Motor neuron (in vitro differentiated cells): ENCODE data around the gene PCSK2. TPM values are rescaled to one million over a fixed set of nuclear protein-coding genes. Genes with fewer than 3 reads are reported as not detected.

Source experiments
- ATAC-seq, 8 experiments: fragments of 200-7000 bp; cut with Tn5 transposase; replicated peaks in 6 of 8; 2 replicates each; pipeline ENCODE4 v1.8.0; 2021; ENCODE audit warnings: mild to moderate bottlenecking in 8 of 8, moderate library complexity in 8 of 8
- H3K27ac ChIP-seq, 2 donors: fragments of 250-450 bp; sonication (Bioruptor Pico); 2 replicates each; pipeline ENCODE4 v1.9.0; 2021; ENCODE audit warnings: antibody characterized with exemption in 2 of 2, mild to moderate bottlenecking in 2 of 2, moderate library complexity in 1 of 2
- H3K4me1 ChIP-seq, 2 donors: fragments of 250-450 bp; sonication (Bioruptor Pico); replicated peaks in 1 of 2; 2 replicates each; pipeline ENCODE4 v1.6.1; 2021; ENCODE audit warnings: antibody characterized with exemption in 2 of 2, mild to moderate bottlenecking in 2 of 2, moderate library complexity in 1 of 2
- H3K4me3 ChIP-seq, 5 donors: fragments of 250-450 bp; sonication (Bioruptor Pico); 2 replicates each; pipeline ENCODE4 v1.9.0; 2021; ENCODE audit warnings: antibody characterized with exemption in 5 of 5, mild to moderate bottlenecking in 5 of 5, moderate library complexity in 4 of 5
- WGBS, 10 experiments: fragments of 450-650 bp; shearing (Covaris generic); methylation state at CpG; one replicate each; pipeline ENCODE4 v1.0.0; 2022; 5-methylcytosine and 5-hydroxymethylcytosine counted together
- in situ Hi-C, 9 experiments: fragments of 400-800 bp; cut with MboI; loops; one replicate each; pipeline ENCODE4 v1.15.0; 2021; ENCODE audit warnings: low sequenced_read_pairs in 9 of 9, low pct_unique_long_range_greater_than_20kb in 2 of 9; ENCODE audit not compliant: unreplicated experiment in 9 of 9
- total RNA-seq, 8 experiments: library from RNA; unstranded; fragments of 300-600 nt; gene quantifications; 2 replicates each; pipeline versions ENCODE4 v1.2.3 to v1.2.4, GENCODE V29; 2022

Gene PCSK2
- total RNA-seq, 8 experiments from 2014 or later, result 0.21 to 27.0 (median 7.1) TPM; not detected in 1

DNA sequence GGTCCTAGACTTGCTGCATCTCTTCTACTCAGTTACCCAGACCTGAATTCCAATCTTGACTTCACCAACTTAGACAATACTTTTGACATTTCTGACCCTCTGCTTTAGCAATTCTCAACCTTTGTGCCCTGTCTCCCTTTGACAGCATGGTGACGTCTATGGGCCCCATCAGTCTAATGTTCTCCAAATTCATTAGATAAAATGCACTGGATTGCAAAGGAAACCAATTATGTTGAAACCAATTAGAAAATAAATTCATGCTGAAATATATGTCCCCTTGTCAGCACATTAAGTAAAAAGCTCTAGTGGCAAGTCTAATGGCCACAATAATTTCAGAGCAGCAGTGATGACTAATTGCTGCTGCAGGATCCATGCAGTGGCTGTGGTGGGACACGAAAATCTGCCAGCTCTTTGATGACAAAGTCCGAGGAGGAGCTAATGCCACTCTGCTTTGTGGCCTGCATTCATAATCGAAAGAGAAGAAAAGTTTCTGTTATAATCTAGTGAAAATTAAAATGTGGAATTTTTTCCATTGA is 240.3 kb downstream of the PCSK2 start:
- WGBS, 10 experiments, result 24 to 100% (median 66%) methylated on average over 1 to 4 of the region's 4 CpGs; no CpG with 5 or more reads in 2 of the 10 experiments
- H3K4me1 ChIP-seq, result no peaks in the 10 kb centered on the region
- no peak overlapping the region for H3K4me3 ChIP-seq
- in situ Hi-C loops, result no loop called here
- peak in 3 of 8 experiments; percentile 87 to 94 (median 93) for ATAC-seq
- no peak overlapping the region for H3K27ac ChIP-seq

DNA sequence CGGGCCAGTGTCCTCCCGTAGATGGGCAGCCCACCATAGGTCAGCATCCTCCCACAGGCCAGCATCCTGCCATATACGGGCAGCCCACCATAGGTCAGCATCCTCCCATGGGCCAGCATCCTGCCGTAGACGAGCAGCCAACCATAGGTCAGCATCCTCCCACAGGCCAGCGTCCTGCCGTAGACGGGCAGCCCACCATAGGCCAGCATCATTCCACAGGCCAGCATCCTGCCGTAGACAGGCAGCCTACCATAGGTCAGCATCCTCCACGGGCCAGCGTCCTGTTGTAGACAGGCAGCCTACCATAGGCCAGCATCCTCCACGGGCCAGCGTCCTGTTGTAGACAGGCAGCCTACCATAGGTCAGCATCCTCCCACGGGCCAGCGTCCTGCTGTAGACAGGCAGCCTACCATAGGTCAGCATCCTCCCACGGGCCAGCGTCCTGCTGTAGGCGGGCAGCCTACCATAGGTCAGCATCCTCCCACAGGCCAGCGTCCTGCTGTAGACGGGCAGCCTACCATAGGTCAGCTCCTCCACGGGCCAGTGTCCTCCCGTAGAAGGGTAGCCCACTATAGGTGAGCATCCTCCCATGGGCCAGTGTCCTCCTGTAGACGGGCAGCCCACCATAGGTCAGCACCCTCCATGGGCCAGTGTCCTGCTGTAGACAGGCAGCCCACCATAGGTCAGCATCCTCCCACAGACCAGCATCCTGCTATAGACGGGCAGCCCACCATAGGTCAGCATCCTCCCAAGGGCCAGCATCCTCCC is 241.4 kb downstream of the PCSK2 start:
- in situ Hi-C loops, result no loop called here
- ATAC-seq, result no peak
- Histone ChIP-seq H3K4me1 (no peaks in the 10 kb centered on the region), H3K27ac (no peak overlapping the region), H3K4me3 (no peak overlapping the region)
- 20 to 100% (median 80%) methylated on average over 1 to 12 of the region's 24 CpGs; no CpG with 5 or more reads in 5 of the 10 experiments for WGBS, 10 experiments

DNA sequence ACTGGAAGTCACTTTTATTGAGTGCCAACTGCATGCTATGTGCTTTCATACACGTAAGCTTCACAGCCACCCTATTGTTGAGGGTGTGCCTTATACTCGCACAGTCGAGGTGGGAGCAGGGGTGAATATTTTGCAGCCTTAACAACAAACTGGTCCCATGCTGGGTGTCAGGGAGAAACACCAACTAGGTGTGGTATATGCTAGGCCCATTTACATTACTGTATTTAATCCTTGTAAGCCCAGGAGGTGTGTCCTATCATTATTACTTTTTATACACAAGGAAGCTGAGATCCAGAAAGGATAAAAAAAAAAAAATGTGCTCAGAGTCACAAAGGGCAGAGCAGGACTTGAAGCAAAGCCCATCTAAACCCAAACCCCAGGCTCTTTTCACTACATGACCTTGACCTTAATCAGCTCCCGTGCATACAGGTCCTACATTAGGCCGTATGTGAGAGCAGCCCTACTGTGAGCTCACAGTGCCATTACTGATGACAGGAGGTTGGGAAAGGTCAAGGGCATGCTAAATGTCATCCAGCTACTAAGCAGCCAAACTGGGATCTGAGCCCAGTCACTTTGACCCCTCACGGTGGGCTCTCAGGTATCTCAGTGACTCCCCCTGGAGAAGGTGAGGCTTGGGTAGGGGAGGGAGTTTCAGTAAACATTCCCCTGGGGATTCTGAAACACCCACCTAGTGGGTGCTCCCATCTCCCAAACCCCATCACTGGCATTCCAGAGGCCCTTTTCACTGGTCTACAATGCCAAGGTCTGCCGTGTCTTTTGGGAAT is 242.6 kb downstream of the PCSK2 start:
- WGBS, 10 experiments, result 10 to 100% (median 76%) methylated on average over 1 to 5 of the region's 7 CpGs
- in situ Hi-C loops, result no loop called here
- ATAC-seq, result peak in 2 of 8 experiments; percentile 27 to 80
- no peaks in the 10 kb centered on the region for H3K4me1 ChIP-seq
- H3K4me3 ChIP-seq, result no peak overlapping the region
- H3K27ac ChIP-seq, result no peak overlapping the region

DNA sequence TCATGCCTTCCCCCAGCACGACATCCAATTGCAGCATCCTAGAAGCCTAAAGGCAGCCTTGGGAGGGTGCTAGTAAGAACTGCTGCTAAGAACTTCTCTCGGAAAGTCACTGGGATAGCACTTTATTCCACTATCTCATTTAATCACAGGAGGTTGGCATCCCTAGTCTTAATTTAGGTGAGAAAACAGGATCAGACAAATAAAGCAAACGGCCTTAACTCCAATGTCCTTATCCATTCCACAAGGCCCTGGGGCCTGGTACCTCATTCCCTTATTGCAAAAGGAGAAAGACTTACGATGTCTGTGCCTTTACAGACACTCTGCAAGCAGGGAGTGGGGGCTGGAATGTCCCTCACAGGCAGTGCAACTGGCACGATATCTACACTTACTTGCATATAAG is 243.7 kb downstream of the PCSK2 start:
- 17 to 100% (median 76%) methylated on average over 3 to 4 of the region's 5 CpGs; no CpG with 5 or more reads in 2 of the 10 experiments for WGBS, 10 experiments
- Histone ChIP-seq H3K27ac (no peak overlapping the region), H3K4me3 (no peak overlapping the region), H3K4me1 (no peaks in the 10 kb centered on the region)
- in situ Hi-C loops, result no loop called here
- ATAC-seq, result peak in 1 of 8 experiments; percentile 36

DNA sequence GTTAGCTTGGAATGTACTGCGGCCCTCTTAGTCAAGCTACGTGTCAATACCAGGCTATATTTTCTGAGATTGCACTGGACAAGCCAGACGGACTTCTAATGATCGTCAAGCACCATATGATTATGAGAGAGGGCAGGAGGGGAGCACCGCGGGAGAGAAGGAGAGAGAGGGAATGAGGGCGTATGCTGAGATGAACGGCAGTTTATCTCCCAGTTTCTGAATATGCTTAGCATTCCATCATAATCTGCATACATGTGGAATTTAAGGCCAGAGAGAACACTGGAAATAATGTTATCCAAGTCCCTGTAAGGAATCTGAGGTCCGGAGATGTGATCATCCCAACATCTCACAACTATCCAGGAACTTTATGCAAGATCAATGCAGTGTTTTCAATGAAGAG is 244.1 kb downstream of the PCSK2 start:
- H3K27ac ChIP-seq, result no peak overlapping the region
- H3K4me3 ChIP-seq, result no peak overlapping the region
- in situ Hi-C loops, result no loop called here
- WGBS, 10 experiments, result 20 to 90% (median 73%) methylated on average over 1 to 7 of the region's 9 CpGs; no CpG with 5 or more reads in 1 of the 10 experiments
- peak in 4 of 8 experiments; percentile 24 to 94 (median 67) for ATAC-seq
- H3K4me1 ChIP-seq, result no peaks in the 10 kb centered on the region

- peak in 1 of 8 experiments; percentile 23 for ATAC-seq
- Histone ChIP-seq H3K4me3 (no peak overlapping the region), H3K4me1 (no peaks in the 10 kb centered on the region), H3K27ac (no peak overlapping the region)
- WGBS, 10 experiments, result 40 to 89% (median 83%) methylated on average over 3 to 8 of the region's 10 CpGs; no CpG with 5 or more reads in 5 of the 10 experiments
- in situ Hi-C loops, result no loop called here
Measured at GRCh38 chr20:17471606-17472187, 244.9 kb downstream of the PCSK2 start.

- ATAC-seq, result no peak
- in situ Hi-C loops, result no loop called here
- no peak overlapping the region for H3K27ac ChIP-seq
- 8 to 100% (median 78%) methylated on average over 1 to 5 of the region's 6 CpGs; no CpG with 5 or more reads in 1 of the 10 experiments for WGBS, 10 experiments
- no peak overlapping the region for H3K4me3 ChIP-seq
- H3K4me1 ChIP-seq, result no peaks in the 10 kb centered on the region
Measured at GRCh38 chr20:17473659-17474058, 246.8 kb downstream of the PCSK2 start.

DNA sequence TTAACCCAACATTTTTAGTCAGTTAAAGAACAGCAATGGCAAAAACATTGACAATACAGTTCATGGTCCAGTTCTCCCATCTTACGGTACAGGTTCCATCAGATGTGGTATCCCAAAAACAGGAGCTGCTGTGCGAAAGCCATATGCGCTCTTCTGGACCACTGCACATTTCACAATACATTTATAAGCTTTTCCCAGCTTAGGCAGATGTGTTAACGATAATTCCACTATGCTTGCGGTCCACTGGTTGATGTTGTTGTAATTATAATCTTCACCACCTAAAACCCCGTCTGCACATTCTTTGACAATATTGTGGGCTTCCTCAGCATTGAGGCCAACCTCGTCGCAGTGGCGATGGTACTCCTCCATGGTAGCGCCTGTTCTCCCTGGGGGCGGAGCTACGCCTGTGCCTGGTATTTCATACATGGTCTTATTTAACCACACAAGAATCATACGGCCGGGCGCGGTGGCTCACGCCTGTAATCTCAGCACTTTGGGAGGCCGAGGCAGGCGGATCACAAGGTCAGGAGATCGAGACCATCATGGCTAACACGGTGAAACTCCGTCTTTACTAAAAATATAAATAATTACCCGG is 252.3 kb downstream of the PCSK2 start:
- no peaks in the 10 kb centered on the region for H3K4me1 ChIP-seq
- WGBS, 10 experiments, result 50 to 100% (median 93%) methylated on average over 1 to 17 of the region's 23 CpGs; no CpG with 5 or more reads in 1 of the 10 experiments
- in situ Hi-C loops, result no loop called here
- no peak for ATAC-seq
- no peak overlapping the region for H3K27ac ChIP-seq
- H3K4me3 ChIP-seq, result no peak overlapping the region

GRCh38 chr20:17480696-17481095 is 253.9 kb downstream of the PCSK2 start:
- in situ Hi-C loops, result no loop called here
- WGBS, 10 experiments, result 35 to 100% (median 92%) methylated on average over 1 to 7 of the region's 11 CpGs; no CpG with 5 or more reads in 4 of the 10 experiments
- Histone ChIP-seq H3K4me3 (no peak overlapping the region), H3K27ac (no peak overlapping the region), H3K4me1 (no peaks in the 10 kb centered on the region)
- no peak for ATAC-seq

GRCh38 chr20:17481661-17482060 is 254.8 kb downstream of the PCSK2 start:
- in situ Hi-C loops, result no loop called here
- no peak overlapping the region for H3K4me3 ChIP-seq
- ATAC-seq, result no peak
- WGBS, 10 experiments, result 55 to 100% (median 90%) methylated on average over 1 to 8 of the region's 16 CpGs; no CpG with 5 or more reads in 5 of the 10 experiments
- no peaks in the 10 kb centered on the region for H3K4me1 ChIP-seq
- no peak overlapping the region for H3K27ac ChIP-seq

DNA sequence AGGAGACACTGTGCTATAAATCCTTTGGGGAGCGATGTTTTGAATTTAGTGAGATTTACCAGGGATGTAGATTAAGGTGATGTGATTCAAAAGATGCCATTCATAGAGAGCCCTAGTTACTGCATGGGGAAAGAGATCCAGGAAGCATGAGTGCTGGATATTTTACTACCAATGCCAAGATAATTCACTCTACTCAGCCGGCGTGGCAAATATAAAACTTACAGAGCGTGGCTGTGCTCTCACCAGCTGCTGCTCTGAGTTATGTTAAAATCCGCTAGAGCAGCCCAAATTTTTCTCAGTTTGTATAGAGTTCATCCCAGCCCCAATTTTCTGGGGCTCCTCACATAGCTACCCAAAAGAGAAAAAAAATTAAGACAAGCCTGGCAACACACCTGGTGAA is 255.7 kb downstream of the PCSK2 start:
- Histone ChIP-seq H3K4me1 (no peaks in the 10 kb centered on the region), H3K4me3 (no peak overlapping the region), H3K27ac (no peak overlapping the region)
- in situ Hi-C loops, result no loop called here
- 0 to 100% (median 63%) methylated on average over 1 to 5 of the region's 5 CpGs; no CpG with 5 or more reads in 1 of the 10 experiments for WGBS, 10 experiments
- ATAC-seq, result no peak

DNA sequence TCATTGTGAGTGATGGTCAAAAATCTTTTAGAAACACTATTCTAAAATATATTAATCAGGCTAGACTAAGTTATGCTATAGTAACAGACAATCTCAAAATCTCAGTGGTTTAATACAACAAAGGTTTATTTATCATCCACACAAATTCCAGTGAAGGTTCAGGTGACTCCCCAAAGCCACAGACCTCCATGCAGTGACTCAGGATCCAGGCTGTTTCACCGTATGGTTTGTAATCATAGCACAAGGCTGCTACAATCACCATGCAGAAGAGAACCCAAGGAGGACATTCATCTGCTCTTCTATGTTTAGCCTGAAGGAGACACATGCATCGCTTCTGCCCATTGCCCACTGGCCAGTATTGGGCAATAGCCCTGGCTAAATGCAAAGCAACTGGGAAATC is 258.2 kb downstream of the PCSK2 start:
- Histone ChIP-seq H3K4me3 (no peak overlapping the region), H3K27ac (no peak overlapping the region), H3K4me1 (no peaks in the 10 kb centered on the region)
- WGBS, 10 experiments, result 50 to 100% (median 87%) methylated on average over 1 to 2 of the region's 2 CpGs; no CpG with 5 or more reads in 2 of the 10 experiments
- in situ Hi-C loops, result no loop called here
- no peak for ATAC-seq
